CD4-positive, alpha-beta T cell treated with Interleukin-6 at 100 ng/mL for 8 hours (primary cell): Measurements from ENCODE around the gene HOXD1.

ENCODE experiments used
- DNase-seq: peaks from one replicate; pipeline ENCODE4 v3.0.0-alpha.2; 2020; ENCODE audit warnings: mixed read lengths, low spot score

Gene HOXD1

DNA sequence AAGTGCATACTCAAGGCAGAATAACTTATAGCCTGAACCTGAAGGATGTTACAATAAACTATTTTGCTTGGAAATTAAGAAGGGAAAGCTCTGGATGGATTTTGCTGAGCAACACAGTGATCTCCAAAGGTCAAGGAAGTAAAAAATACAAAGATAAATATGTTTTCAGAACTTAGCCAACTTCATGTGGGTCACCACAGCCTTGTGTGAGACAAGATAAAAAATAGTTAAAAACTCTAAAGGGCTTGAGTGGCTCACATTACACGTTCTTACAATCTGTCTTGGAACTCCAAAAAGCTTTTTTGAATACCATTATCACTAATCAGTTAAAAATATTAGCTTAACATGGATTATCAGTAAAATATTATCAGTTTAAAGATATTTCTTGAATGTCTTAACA, 51.8 kb downstream of the HOXD1 start:
- no peak for DNase-seq
